H1 (cell line): ENCODE data around the gene NEGR1. TPM values are rescaled to one million over a fixed set of nuclear protein-coding genes. Genes with fewer than 3 reads are reported as not detected.

ENCODE experiments used
- CREB1 ChIP-seq: IDR thresholded peaks from 2 replicates; pipeline ENCODE4 v1.6.1; 2012; ENCODE audit warnings: inconsistent platforms
- MAFK ChIP-seq: IDR thresholded peaks from 2 replicates; pipeline ENCODE4 v1.6.1; 2012; ENCODE audit warnings: low read depth, mild to moderate bottlenecking, improper control_type of control experiment, low read length
- NANOG ChIP-seq: IDR thresholded peaks from 2 replicates; pipeline ENCODE4 v1.6.1; 2011; ENCODE audit warnings: low read length, low read depth, mild to moderate bottlenecking, inconsistent platforms; ENCODE audit not compliant: insufficient read depth, poor library complexity, severe bottlenecking
- POLR2A ChIP-seq, 2 experiments: IDR thresholded peaks; 1 replicate in 1 of 2; 2 replicates in 1 of 2; pipeline ENCODE4 v1.6.1; 2011; ENCODE audit warnings: low read depth in 2 of 2, low read length in 2 of 2, mild to moderate bottlenecking in 2 of 2; ENCODE audit errors: control extremely low read depth in 1 of 2
- RXRA ChIP-seq: IDR thresholded peaks from 2 replicates; pipeline ENCODE4 v1.6.1; 2011; ENCODE audit warnings: low read depth, mild to moderate bottlenecking, low read length, moderate library complexity; ENCODE audit not compliant: insufficient read depth
- SAP30 ChIP-seq: fragments of 300-600 bp; sonication (generic); IDR thresholded peaks from 2 replicates; pipeline ENCODE4 v1.7.1; 2012; ENCODE audit warnings: low read length, moderate library complexity, mild to moderate bottlenecking, inconsistent platforms; ENCODE audit not compliant: insufficient read depth, insufficient replicate concordance
- SP1 ChIP-seq: IDR thresholded peaks from 2 replicates; pipeline ENCODE4 v1.6.1; 2011; ENCODE audit warnings: low read depth, low read length
- SP2 ChIP-seq: IDR thresholded peaks from 2 replicates; pipeline ENCODE4 v1.6.1; 2012; ENCODE audit warnings: mild to moderate bottlenecking, low read length, inconsistent platforms
- SP4 ChIP-seq: IDR thresholded peaks from 2 replicates; pipeline ENCODE4 v1.6.1; 2012; ENCODE audit warnings: low read length, inconsistent platforms
- TCF12 ChIP-seq: IDR thresholded peaks from 2 replicates; pipeline ENCODE4 v1.6.1; 2011; ENCODE audit warnings: low read depth, mild to moderate bottlenecking, low read length
- YY1 ChIP-seq: IDR thresholded peaks from 2 replicates; pipeline ENCODE4 v1.6.1; 2011; ENCODE audit warnings: low read depth, mild to moderate bottlenecking, low read length
- polyA plus RNA-seq, 7 experiments: library from polyadenylated mRNA; depleted of rRNA in 3 of 7; stranded (reverse) in 5 of 7; unstranded in 2 of 7; fragments of >200 nt in 5 of 7; fragments of 200-250 nt in 2 of 7; gene quantifications; 1 replicate in 5 of 7; 2 replicates in 1 of 7; 4 replicates in 1 of 7; pipeline versions ENCODE4 v1.2.1 to v1.2.3, GENCODE V29; 2011 to 2013; ENCODE audit warnings: missing spikeins in 2 of 7, mixed read lengths in 2 of 7
- total RNA-seq: library from RNA; stranded (reverse); fragmentation: NEBNext Ultra II Directional; extraction: Animal tissue kit (Norgen Biotek cat#: 25700); gene quantifications from 2 replicates; pipeline ENCODE4 v1.2.1, GENCODE V29; 2021
- TF ChIP-seq, protein P1 (sequence below): fragments of 300-600 bp; sonication (generic); IDR thresholded peaks from 2 replicates; pipeline ENCODE4 v1.7.1; 2012; ENCODE audit warnings: low read length, moderate library complexity, mild to moderate bottlenecking, inconsistent platforms; ENCODE audit not compliant: insufficient replicate concordance
- TF ChIP-seq, protein P2 (sequence below): IDR thresholded peaks from 2 replicates; pipeline ENCODE4 v1.6.1; 2011; ENCODE audit warnings: low read length, improper control_type of control experiment

The NEGR1 gene
- total and polyA plus RNA-seq, 2 of the 8 experiments (the other 6 are each of a cell fraction or from before 2014, with no cell fraction given) = 0.71 to 1.3 TPM

DNA sequence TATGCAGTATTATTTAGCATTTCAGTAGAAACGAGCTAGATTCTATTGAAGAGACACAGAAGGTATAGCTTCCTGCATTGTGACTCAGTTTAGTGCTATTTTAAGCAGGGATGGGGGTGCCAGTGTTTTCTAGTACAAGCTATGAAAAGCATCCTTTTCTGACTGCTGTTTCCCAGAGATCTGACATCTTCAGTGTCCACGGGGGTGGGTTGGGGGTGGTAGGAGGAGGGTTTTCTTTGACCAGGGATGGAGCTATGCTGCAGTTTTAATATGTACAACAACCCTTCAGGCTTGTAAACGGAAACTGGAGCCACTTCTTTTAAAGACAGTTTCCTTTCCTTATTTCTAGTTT is 2.7 kb upstream of the NEGR1 start (continued):
- TF ChIP-seq, protein P1, sequence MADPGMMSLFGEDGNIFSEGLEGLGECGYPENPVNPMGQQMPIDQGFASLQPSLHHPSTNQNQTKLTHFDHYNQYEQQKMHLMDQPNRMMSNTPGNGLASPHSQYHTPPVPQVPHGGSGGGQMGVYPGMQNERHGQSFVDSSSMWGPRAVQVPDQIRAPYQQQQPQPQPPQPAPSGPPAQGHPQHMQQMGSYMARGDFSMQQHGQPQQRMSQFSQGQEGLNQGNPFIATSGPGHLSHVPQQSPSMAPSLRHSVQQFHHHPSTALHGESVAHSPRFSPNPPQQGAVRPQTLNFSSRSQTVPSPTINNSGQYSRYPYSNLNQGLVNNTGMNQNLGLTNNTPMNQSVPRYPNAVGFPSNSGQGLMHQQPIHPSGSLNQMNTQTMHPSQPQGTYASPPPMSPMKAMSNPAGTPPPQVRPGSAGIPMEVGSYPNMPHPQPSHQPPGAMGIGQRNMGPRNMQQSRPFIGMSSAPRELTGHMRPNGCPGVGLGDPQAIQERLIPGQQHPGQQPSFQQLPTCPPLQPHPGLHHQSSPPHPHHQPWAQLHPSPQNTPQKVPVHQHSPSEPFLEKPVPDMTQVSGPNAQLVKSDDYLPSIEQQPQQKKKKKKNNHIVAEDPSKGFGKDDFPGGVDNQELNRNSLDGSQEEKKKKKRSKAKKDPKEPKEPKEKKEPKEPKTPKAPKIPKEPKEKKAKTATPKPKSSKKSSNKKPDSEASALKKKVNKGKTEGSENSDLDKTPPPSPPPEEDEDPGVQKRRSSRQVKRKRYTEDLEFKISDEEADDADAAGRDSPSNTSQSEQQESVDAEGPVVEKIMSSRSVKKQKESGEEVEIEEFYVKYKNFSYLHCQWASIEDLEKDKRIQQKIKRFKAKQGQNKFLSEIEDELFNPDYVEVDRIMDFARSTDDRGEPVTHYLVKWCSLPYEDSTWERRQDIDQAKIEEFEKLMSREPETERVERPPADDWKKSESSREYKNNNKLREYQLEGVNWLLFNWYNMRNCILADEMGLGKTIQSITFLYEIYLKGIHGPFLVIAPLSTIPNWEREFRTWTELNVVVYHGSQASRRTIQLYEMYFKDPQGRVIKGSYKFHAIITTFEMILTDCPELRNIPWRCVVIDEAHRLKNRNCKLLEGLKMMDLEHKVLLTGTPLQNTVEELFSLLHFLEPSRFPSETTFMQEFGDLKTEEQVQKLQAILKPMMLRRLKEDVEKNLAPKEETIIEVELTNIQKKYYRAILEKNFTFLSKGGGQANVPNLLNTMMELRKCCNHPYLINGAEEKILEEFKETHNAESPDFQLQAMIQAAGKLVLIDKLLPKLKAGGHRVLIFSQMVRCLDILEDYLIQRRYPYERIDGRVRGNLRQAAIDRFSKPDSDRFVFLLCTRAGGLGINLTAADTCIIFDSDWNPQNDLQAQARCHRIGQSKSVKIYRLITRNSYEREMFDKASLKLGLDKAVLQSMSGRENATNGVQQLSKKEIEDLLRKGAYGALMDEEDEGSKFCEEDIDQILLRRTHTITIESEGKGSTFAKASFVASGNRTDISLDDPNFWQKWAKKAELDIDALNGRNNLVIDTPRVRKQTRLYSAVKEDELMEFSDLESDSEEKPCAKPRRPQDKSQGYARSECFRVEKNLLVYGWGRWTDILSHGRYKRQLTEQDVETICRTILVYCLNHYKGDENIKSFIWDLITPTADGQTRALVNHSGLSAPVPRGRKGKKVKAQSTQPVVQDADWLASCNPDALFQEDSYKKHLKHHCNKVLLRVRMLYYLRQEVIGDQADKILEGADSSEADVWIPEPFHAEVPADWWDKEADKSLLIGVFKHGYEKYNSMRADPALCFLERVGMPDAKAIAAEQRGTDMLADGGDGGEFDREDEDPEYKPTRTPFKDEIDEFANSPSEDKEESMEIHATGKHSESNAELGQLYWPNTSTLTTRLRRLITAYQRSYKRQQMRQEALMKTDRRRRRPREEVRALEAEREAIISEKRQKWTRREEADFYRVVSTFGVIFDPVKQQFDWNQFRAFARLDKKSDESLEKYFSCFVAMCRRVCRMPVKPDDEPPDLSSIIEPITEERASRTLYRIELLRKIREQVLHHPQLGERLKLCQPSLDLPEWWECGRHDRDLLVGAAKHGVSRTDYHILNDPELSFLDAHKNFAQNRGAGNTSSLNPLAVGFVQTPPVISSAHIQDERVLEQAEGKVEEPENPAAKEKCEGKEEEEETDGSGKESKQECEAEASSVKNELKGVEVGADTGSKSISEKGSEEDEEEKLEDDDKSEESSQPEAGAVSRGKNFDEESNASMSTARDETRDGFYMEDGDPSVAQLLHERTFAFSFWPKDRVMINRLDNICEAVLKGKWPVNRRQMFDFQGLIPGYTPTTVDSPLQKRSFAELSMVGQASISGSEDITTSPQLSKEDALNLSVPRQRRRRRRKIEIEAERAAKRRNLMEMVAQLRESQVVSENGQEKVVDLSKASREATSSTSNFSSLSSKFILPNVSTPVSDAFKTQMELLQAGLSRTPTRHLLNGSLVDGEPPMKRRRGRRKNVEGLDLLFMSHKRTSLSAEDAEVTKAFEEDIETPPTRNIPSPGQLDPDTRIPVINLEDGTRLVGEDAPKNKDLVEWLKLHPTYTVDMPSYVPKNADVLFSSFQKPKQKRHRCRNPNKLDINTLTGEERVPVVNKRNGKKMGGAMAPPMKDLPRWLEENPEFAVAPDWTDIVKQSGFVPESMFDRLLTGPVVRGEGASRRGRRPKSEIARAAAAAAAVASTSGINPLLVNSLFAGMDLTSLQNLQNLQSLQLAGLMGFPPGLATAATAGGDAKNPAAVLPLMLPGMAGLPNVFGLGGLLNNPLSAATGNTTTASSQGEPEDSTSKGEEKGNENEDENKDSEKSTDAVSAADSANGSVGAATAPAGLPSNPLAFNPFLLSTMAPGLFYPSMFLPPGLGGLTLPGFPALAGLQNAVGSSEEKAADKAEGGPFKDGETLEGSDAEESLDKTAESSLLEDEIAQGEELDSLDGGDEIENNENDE = no peak
- TF ChIP-seq NANOG = no peak
- TF ChIP-seq TCF12 = no peak
- TF ChIP-seq RXRA = no peak
- no peak for TF ChIP-seq MAFK
- TF ChIP-seq YY1 = no peak
- no peak for TF ChIP-seq SP1
- TF ChIP-seq SP2 = no peak
- TF ChIP-seq, protein P2, sequence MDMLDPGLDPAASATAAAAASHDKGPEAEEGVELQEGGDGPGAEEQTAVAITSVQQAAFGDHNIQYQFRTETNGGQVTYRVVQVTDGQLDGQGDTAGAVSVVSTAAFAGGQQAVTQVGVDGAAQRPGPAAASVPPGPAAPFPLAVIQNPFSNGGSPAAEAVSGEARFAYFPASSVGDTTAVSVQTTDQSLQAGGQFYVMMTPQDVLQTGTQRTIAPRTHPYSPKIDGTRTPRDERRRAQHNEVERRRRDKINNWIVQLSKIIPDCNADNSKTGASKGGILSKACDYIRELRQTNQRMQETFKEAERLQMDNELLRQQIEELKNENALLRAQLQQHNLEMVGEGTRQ = no peak
- TF ChIP-seq SAP30 = no peak
- TF ChIP-seq POLR2A (IDR thresholded peaks at IDR 0.05; ENCODE audit: control extremely low read depth in 1 of 2, low read depth in 2 of 2, low read length in 2 of 2) = no peak
- TF ChIP-seq CREB1 = no peak
- no peak for TF ChIP-seq SP4
